Measurements from ENCODE around the gene HCN2.

GRCh38 chr19:647566-648284 lies 58.0 kb downstream of the HCN2 start:
- TF ChIP-seq CTCF (IDR thresholded peaks at IDR 0.05; ENCODE audit: insufficient read depth, low read length, poor library complexity, severe bottlenecking) (no peak), EZH2phosphoT487 (conservative IDR thresholded peaks at IDR 0.05; ENCODE audit: low read length) (no peak)
